Left ventricle myocardium inferior (tissue), 1 donor: ENCODE measurements around the gene DLX2. TPM values are rescaled to one million over a fixed set of nuclear protein-coding genes. Genes with fewer than 3 reads are reported as not detected.

Experiments
- DNase-seq: peaks from one replicate; pipeline ENCODE4 v3.0.0-alpha.2; 2020
- H3K27ac ChIP-seq: fragments of 200-600 bp; replicated peaks from 2 replicates; pipeline ENCODE4 v1.8.0; 2021
- H3K27me3 ChIP-seq: fragments of 200-600 bp; 2 replicates; pipeline ENCODE4 v1.8.0; 2021; ENCODE audit warnings: low read depth
- H3K36me3 ChIP-seq: fragments of 200-600 bp; 2 replicates; pipeline ENCODE4 v1.8.0; 2021
- H3K4me1 ChIP-seq: fragments of 200-600 bp; 2 replicates; pipeline ENCODE4 v1.8.0; 2021
- H3K4me3 ChIP-seq: fragments of 200-600 bp; 2 replicates; pipeline ENCODE4 v1.8.0; 2021; ENCODE audit warnings: mild to moderate bottlenecking, moderate library complexity
- H3K9me3 ChIP-seq: fragments of 200-600 bp; replicated peaks from 2 replicates; pipeline ENCODE4 v1.8.0; 2021
- CTCF ChIP-seq: fragments of 200-600 bp; IDR thresholded peaks from 2 replicates; pipeline ENCODE4 v1.8.0; 2021; ENCODE audit warnings: antibody characterized with exemption, mild to moderate bottlenecking, borderline replicate concordance
- intact Hi-C: fragments of 100-400 bp; cut with micrococcal nuclease; formaldehyde crosslinking; loops from one replicate; pipeline ENCODE4 v1.11.0; 2022
- total RNA-seq: library from RNA; stranded (reverse); fragmentation: NEBNext Ultra II Directional; extraction: Animal tissue kit (Norgen Biotek cat#: 25700); gene quantifications from one replicate; pipeline ENCODE4 v1.2.1, GENCODE V29; 2021
- donor health status: DM: no; HTN: yes; CAD: no; lungs with severe emphysema.

The DLX2 gene
- total RNA-seq, 1 donor from 2014 or later = not detected

- H3K9me3 ChIP-seq = no peaks in the 10 kb centered on the region
- no peak overlapping the region for H3K4me3 ChIP-seq
- H3K27me3 ChIP-seq = peaks cover 100% of the 10 kb centered on the region
- H3K27ac ChIP-seq = no peak overlapping the region
- TF ChIP-seq CTCF = no peak
- DNase-seq = no peak
- intact Hi-C loops = no loop called here
- H3K36me3 ChIP-seq = no peaks in the 10 kb centered on the region
- H3K4me1 ChIP-seq = peaks cover 37% of the 10 kb centered on the region
These were observed 11.6 kb downstream of the DLX2 start for GRCh38 chr2:172091000-172091641.

GRCh38 chr2:172090044-172090961 is 12.4 kb downstream of the DLX2 start:
- no peaks in the 10 kb centered on the region for H3K36me3 ChIP-seq
- no peak for TF ChIP-seq CTCF
- H3K4me3 ChIP-seq = no peak overlapping the region
- intact Hi-C loops = no loop called here
- peaks cover 37% of the 10 kb centered on the region for H3K4me1 ChIP-seq
- DNase-seq = no peak
- no peaks in the 10 kb centered on the region for H3K9me3 ChIP-seq
- no peak overlapping the region for H3K27ac ChIP-seq
- peaks cover 100% of the 10 kb centered on the region for H3K27me3 ChIP-seq

DNA sequence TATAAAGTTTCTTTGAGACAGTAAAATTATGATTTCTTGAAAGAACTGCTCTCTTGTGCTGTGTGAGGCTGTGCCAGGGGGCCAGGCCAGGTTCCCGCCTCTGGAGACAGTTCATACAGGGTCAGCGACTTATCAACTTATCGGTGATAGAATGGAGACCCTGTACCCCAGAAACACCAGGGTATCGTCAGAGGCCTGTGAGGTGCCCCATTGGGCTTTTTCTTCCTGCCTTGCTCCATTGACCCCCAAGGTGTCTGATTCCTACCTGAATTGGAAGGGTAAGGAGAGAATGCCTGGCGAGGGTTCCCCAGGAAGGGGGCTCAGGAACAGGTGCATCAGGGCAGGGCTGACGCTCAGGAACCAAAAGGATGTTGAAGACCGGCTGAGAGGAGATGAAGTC is 13.1 kb downstream of the DLX2 start:
- Histone ChIP-seq H3K27ac (no peak overlapping the region), H3K27me3 (peaks cover 100% of the 10 kb centered on the region), H3K36me3 (no peaks in the 10 kb centered on the region), H3K4me3 (no peak overlapping the region), H3K4me1 (peaks cover 37% of the 10 kb centered on the region), H3K9me3 (no peaks in the 10 kb centered on the region)
- intact Hi-C loops = no loop called here
- DNase-seq = no peak
- TF ChIP-seq CTCF = no peak

DNA sequence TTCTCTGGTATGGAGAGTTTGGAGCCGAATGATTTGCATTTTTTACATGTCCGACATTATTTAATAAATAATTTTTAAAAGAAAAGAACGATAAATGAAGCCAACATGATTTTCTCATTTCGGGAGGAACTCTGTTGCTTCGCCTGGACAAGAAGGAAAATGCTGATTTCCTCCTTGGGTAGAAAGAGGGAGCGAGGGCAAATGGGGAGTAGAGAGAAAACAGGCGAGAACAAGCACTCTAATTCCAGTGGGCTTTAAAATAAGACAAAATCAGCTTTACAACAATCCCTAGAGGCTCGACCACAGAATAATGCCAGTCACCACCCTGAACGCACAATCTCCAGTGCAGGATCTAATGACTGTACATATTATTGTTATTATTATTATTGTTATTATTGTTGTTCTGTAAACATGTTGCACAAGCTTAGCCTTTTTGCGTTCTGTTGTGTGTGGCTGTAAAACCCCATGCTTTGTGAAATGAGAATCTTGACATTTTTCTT is 13.6 kb downstream of the DLX2 start:
- Histone ChIP-seq H3K27me3 (peaks cover 100% of the 10 kb centered on the region), H3K36me3 (no peaks in the 10 kb centered on the region), H3K4me1 (peaks cover 37% of the 10 kb centered on the region), H3K9me3 (no peaks in the 10 kb centered on the region), H3K4me3 (no peak overlapping the region), H3K27ac (no peak overlapping the region)
- TF ChIP-seq CTCF = no peak
- no peak for DNase-seq
- intact Hi-C loops = no loop called here

GRCh38 chr2:172088245-172089004 is 14.3 kb downstream of the DLX2 start:
- intact Hi-C loops = no loop called here
- Histone ChIP-seq H3K4me3 (no peak overlapping the region), H3K27ac (no peak overlapping the region), H3K36me3 (no peaks in the 10 kb centered on the region), H3K27me3 (peaks cover 100% of the 10 kb centered on the region), H3K9me3 (no peaks in the 10 kb centered on the region), H3K4me1 (peaks cover 41% of the 10 kb centered on the region)
- no peak for TF ChIP-seq CTCF
- no peak for DNase-seq
